ENCODE data around the gene PTPRS. TPM values are rescaled to one million over a fixed set of nuclear protein-coding genes. Genes with fewer than 3 reads are reported as not detected.
A peak's percentile ranks its signal among the peaks of the same experiment; 100 is the strongest.

PTPRS gene
- total RNA-seq, 1 donor from 2014 or later = 167 TPM

DNA sequence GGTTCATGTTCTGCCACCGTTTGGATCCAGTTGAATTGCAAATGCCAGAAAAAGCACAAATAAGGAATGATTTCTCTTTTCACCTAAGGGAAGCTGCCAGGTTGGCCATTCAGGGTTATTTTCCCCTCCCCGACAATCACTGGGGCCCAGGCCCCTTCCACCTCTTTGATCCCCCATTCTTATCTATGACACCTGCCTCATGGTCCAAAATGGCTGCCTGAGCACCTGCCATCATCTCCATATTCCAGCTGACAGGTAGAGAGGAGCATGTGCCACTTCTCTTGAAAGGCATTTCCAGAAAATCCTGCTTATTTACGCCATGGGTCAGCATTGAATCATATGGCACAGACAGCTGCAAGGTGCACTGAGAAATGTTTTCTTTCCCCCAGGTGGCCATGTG lies 15.7 kb downstream of the PTPRS start:
- Mint-ChIP-seq H3K9me3 (no peaks in the 10 kb centered on the region), H3K4me1 (peaks cover 4% of the 10 kb centered on the region), H3K36me3 (peaks cover 10% of the 10 kb centered on the region), H3K27ac (no peak overlapping the region), H3K27me3 (ENCODE audit: insufficient read depth, low read depth) (no peaks in the 10 kb centered on the region), H3K4me3 (no peak overlapping the region)
- no peak overlapping the region for H3K27ac ChIP-seq
- no peak for TF ChIP-seq EZH2 (IDR thresholded peaks at IDR 0.05)
- no peak overlapping the region for H3K4me2 ChIP-seq
- H3K9ac ChIP-seq = no peak overlapping the region
- no peak overlapping the region for H2AFZ ChIP-seq (replicated peaks)
- H3K79me2 ChIP-seq (ENCODE audit: low read depth) = peaks cover 99% of the 10 kb centered on the region
- H4K20me1 ChIP-seq (ENCODE audit: low read depth) = peaks cover 100% of the 10 kb centered on the region
- H3K36me3 ChIP-seq = no peaks in the 10 kb centered on the region
- no peak overlapping the region for H3K4me3 ChIP-seq
- DNase-seq (ENCODE audit: low spot score) = no peak
- H3K27me3 ChIP-seq = no peaks in the 10 kb centered on the region
- H3K4me1 ChIP-seq = no peaks in the 10 kb centered on the region
- no peaks in the 10 kb centered on the region for H3F3A ChIP-seq (ENCODE audit: low read depth)
- H3K9me3 ChIP-seq (ENCODE audit: low read depth) = no peaks in the 10 kb centered on the region

DNA sequence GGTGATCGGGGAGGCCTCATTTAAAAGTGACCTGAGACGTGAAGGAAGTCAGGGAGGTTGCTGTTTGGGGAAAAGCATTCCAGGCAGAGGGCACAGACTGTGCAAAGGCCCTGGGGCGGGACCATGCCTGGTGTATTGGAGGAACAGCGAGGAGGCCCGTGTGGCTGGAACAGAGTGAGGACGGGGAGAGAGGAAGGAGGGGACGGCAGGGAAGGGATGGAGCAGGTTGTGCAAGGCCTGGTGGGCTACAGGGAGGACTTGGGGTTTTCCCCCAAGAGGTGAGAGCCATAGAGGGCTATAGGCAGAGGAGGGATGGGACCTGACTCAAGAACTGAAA lies 17.2 kb downstream of the PTPRS start:
- H3F3A ChIP-seq (ENCODE audit: low read depth) = no peaks in the 10 kb centered on the region
- no peak overlapping the region for H3K4me3 ChIP-seq
- no peak overlapping the region for H3K27ac ChIP-seq
- H3K4me1 ChIP-seq = no peaks in the 10 kb centered on the region
- peaks cover 7% of the 10 kb centered on the region for H3K4me1 Mint-ChIP-seq
- no peaks in the 10 kb centered on the region for H3K9me3 Mint-ChIP-seq
- no peak for DNase-seq (ENCODE audit: low spot score)
- H3K9ac ChIP-seq = no peak overlapping the region
- no peak overlapping the region for H3K27ac Mint-ChIP-seq
- no peak overlapping the region for H3K4me2 ChIP-seq
- no peak overlapping the region for H3K4me3 Mint-ChIP-seq
- H3K79me2 ChIP-seq (ENCODE audit: low read depth) = peaks cover 99% of the 10 kb centered on the region
- H3K36me3 ChIP-seq = no peaks in the 10 kb centered on the region
- H3K27me3 ChIP-seq = no peaks in the 10 kb centered on the region
- peaks cover 10% of the 10 kb centered on the region for H3K36me3 Mint-ChIP-seq
- H2AFZ ChIP-seq (replicated peaks) = no peak overlapping the region
- H3K9me3 ChIP-seq (ENCODE audit: low read depth) = no peaks in the 10 kb centered on the region
- peaks cover 100% of the 10 kb centered on the region for H4K20me1 ChIP-seq (ENCODE audit: low read depth)
- no peak for TF ChIP-seq EZH2phosphoT487 (IDR thresholded peaks at IDR 0.05)
- TF ChIP-seq, protein P1, sequence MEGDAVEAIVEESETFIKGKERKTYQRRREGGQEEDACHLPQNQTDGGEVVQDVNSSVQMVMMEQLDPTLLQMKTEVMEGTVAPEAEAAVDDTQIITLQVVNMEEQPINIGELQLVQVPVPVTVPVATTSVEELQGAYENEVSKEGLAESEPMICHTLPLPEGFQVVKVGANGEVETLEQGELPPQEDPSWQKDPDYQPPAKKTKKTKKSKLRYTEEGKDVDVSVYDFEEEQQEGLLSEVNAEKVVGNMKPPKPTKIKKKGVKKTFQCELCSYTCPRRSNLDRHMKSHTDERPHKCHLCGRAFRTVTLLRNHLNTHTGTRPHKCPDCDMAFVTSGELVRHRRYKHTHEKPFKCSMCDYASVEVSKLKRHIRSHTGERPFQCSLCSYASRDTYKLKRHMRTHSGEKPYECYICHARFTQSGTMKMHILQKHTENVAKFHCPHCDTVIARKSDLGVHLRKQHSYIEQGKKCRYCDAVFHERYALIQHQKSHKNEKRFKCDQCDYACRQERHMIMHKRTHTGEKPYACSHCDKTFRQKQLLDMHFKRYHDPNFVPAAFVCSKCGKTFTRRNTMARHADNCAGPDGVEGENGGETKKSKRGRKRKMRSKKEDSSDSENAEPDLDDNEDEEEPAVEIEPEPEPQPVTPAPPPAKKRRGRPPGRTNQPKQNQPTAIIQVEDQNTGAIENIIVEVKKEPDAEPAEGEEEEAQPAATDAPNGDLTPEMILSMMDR (IDR thresholded peaks at IDR 0.05) = no peak
- no peak for TF ChIP-seq EZH2 (IDR thresholded peaks at IDR 0.05)
- H3K27me3 Mint-ChIP-seq (ENCODE audit: insufficient read depth, low read depth) = peaks cover 2% of the 10 kb centered on the region

DNA sequence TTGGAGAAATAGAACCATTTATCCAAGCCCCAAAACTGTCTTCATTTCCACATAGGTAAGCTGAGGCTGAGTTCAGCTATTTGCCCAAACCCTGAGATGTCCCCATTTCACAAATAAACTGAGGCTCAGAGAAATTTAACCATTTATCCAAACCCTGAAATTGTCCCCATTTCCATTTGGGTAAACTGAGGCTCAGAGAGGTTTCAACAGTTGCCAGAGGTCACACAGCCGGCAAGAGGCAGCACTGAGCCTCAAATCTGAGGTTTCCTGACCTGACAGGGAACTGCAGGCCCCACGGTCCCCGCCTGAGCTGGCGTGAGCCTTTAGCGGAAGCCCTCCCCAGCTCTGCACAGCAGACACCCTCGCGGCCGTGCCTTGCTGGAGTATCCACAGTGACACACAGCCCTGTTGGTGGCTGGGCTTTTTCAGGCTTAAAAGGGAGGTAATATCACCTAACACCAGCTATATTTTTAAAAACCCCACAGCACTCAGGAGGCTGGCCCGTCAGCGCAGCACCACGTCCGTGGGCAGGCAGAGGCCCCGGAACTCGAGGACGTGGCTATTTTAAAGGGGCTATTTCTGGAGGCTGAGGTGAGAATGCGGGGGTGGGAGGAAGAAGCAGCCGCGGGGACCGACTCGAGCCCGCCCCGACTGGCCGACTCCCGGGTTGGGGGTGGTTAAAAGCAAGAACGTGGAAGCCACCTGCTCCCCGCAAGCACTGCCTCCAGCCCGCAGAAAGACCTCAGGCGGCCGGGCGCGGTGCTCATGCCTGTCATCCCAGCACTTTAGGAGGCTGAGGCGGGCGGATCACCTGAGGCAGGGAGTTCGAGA lies 18.5 kb downstream of the PTPRS start:
- Histone ChIP-seq H2AFZ (replicated peaks) (no peak overlapping the region), H3K4me2 (no peak overlapping the region), H3K9me3 (ENCODE audit: low read depth) (no peaks in the 10 kb centered on the region), H3F3A (ENCODE audit: low read depth) (no peaks in the 10 kb centered on the region), H3K4me3 (no peak overlapping the region), H3K27me3 (no peaks in the 10 kb centered on the region), H3K36me3 (no peaks in the 10 kb centered on the region), H4K20me1 (ENCODE audit: low read depth) (peaks cover 100% of the 10 kb centered on the region), H3K4me1 (no peaks in the 10 kb centered on the region), H3K9ac (no peak overlapping the region), H3K27ac (peak overlapping the region; percentile 29), H3K79me2 (ENCODE audit: low read depth) (peaks cover 99% of the 10 kb centered on the region)
- peaks cover 10% of the 10 kb centered on the region for H3K36me3 Mint-ChIP-seq
- TF ChIP-seq, protein P1 (IDR thresholded peaks at IDR 0.05) = no peak
- TF ChIP-seq EZH2 (IDR thresholded peaks at IDR 0.05) (no peak), EZH2phosphoT487 (IDR thresholded peaks at IDR 0.05) (no peak)
- DNase-seq (ENCODE audit: low spot score) = peak; percentile 28
- H3K9me3 Mint-ChIP-seq = no peaks in the 10 kb centered on the region
- peaks cover 7% of the 10 kb centered on the region for H3K4me1 Mint-ChIP-seq
- H3K4me3 Mint-ChIP-seq = no peak overlapping the region
- H3K27ac Mint-ChIP-seq = no peak overlapping the region
- H3K27me3 Mint-ChIP-seq (ENCODE audit: insufficient read depth, low read depth) = peaks cover 6% of the 10 kb centered on the region

DNA sequence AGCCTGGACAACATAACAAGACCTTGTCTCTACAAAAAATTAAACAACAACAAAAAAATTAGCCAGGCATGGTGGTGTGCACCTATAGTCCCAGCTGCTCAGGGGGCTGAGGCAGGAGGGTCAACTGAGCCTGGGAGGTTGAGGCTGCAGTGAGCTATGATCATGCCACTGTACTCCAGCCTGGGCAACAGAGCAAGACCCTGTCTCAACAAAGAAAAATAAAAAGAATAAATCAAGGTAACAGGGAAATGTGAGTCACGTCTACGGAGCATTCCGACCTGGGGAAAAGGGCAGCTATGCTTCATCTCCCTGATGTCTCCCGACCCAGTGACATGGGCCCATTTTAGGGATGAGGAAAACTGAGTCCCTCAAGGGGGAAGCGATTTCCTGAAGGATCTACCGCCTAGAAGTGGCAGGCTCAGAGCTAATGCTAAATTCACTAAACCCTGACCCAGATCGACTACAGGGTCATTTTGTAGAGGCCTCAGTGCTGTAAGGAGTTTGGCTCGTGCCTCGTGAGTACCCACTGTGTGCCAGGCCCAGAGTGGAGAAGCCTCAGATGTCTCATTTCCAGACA lies 19.5 kb downstream of the PTPRS start:
- H3K4me2 ChIP-seq = no peak overlapping the region
- H2AFZ ChIP-seq (replicated peaks) = no peak overlapping the region
- no peaks in the 10 kb centered on the region for H3F3A ChIP-seq (ENCODE audit: low read depth)
- Mint-ChIP-seq H3K9me3 (no peaks in the 10 kb centered on the region), H3K27ac (no peak overlapping the region), H3K36me3 (peaks cover 10% of the 10 kb centered on the region), H3K4me1 (peaks cover 7% of the 10 kb centered on the region), H3K27me3 (ENCODE audit: insufficient read depth, low read depth) (peaks cover 6% of the 10 kb centered on the region), H3K4me3 (no peak overlapping the region)
- H4K20me1 ChIP-seq (ENCODE audit: low read depth) = peaks cover 100% of the 10 kb centered on the region
- no peak overlapping the region for H3K27ac ChIP-seq
- H3K36me3 ChIP-seq = no peaks in the 10 kb centered on the region
- no peaks in the 10 kb centered on the region for H3K27me3 ChIP-seq
- no peak for DNase-seq (ENCODE audit: low spot score)
- H3K9me3 ChIP-seq (ENCODE audit: low read depth) = no peaks in the 10 kb centered on the region
- no peak overlapping the region for H3K4me3 ChIP-seq
- H3K9ac ChIP-seq = no peak overlapping the region
- peaks cover 99% of the 10 kb centered on the region for H3K79me2 ChIP-seq (ENCODE audit: low read depth)
- no peaks in the 10 kb centered on the region for H3K4me1 ChIP-seq
- TF ChIP-seq EZH2phosphoT487 (IDR thresholded peaks at IDR 0.05) (no peak), EZH2 (IDR thresholded peaks at IDR 0.05) (no peak)
- TF ChIP-seq, protein P1 (IDR thresholded peaks at IDR 0.05) = no peak

Measured in neural progenitor cell (in vitro differentiated cells).